Subcutaneous adipose tissue (tissue), 4 donors: ENCODE measurements around the gene UGDH. TPM values are rescaled to one million over a fixed set of nuclear protein-coding genes. Genes with fewer than 3 reads are reported as not detected.

Experiments
- total RNA-seq, 4 donors: library from RNA; depleted of rRNA; stranded (reverse); fragments of >200 nt; gene quantifications; one replicate each; pipeline ENCODE4 v1.1.0, GENCODE V29; 2016
- TF ChIP-seq, protein P1 (sequence below): fragments of 450-650 bp; IDR thresholded peaks from one replicate; pipeline ENCODE4 v1.5.1; 2016; ENCODE audit warnings: low read depth, mild to moderate bottlenecking, control low read depth, antibody characterized with exemption, moderate library complexity

The UGDH gene
- total RNA-seq, 4 donors from 2014 or later, result 37.3 to 122 (median 84.2) TPM

DNA sequence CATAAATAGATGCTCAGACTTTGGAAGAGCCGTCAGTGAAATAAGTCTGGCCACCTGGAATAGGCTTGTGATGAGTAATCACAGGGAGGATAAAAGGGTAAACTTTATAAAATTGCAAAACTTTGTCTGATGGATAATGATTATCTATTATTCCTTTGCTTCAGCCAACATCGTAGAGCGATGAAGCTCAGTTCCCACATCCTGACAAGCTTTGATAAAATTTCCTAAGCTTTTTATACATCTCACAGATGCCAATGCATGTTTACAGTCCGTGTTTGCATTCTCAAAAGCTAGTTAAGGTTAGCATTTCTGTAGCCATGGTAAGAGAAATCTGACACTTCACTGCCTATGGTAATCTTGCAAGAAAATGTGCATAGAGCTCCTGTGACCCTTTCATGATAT lies 15.4 kb upstream of the UGDH start:
- TF ChIP-seq, protein P1, sequence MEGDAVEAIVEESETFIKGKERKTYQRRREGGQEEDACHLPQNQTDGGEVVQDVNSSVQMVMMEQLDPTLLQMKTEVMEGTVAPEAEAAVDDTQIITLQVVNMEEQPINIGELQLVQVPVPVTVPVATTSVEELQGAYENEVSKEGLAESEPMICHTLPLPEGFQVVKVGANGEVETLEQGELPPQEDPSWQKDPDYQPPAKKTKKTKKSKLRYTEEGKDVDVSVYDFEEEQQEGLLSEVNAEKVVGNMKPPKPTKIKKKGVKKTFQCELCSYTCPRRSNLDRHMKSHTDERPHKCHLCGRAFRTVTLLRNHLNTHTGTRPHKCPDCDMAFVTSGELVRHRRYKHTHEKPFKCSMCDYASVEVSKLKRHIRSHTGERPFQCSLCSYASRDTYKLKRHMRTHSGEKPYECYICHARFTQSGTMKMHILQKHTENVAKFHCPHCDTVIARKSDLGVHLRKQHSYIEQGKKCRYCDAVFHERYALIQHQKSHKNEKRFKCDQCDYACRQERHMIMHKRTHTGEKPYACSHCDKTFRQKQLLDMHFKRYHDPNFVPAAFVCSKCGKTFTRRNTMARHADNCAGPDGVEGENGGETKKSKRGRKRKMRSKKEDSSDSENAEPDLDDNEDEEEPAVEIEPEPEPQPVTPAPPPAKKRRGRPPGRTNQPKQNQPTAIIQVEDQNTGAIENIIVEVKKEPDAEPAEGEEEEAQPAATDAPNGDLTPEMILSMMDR, result no peak

DNA sequence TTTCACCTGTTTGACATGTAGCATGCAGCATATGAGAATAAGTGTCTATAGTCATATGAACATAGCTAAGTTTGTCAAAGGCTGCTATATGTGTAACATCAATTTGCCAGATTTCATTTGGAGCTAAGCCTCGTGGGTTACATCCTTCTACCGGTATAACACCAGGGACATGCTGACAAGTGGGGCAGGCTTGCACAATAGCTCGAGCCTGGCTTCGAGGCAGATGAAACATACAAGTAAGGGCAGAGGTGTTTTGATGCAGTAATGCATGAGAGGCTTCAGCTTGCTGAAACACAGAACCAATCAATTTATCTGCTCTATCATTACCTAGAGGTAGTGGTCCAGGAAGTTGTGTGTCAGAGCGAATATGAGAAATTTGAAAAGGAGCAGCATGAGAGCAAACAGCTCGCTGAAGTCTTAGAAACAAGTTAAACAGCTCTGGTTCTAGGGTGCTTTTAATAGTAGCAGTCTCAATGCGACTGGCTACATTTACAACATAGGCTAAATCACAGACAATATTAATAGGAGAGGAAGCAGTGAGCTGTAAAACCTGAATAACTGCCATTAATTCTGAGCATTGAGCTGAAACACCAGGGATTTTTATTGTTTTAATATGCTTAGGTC lies 14.9 kb upstream of the UGDH start:
- TF ChIP-seq, protein P1, result no peak

DNA sequence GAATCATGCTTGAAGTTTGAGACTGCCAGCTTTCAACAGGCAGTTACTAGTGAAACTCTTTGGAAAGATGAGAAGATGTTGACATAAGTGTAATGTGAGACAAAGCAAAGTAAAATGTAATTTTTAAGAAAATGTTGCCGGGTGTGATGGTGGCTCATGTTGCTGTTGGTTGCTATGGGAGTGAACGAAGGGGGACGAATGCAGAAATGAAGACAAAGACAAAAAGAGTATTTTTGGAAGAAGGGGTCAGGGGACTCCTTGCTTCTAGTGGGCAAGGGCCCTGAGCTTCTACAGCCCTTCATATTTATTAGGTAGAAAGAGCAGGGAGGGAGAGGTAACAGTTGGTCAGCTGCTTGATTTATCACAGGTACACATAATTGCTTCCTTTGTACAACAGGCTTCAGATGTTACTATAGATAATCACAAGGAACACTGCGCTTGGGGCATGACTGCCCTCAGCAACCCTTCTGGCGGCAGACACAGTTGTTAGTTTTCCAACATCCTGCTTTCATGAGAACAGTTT lies 11.9 kb upstream of the UGDH start:
- TF ChIP-seq, protein P1, result no peak

DNA sequence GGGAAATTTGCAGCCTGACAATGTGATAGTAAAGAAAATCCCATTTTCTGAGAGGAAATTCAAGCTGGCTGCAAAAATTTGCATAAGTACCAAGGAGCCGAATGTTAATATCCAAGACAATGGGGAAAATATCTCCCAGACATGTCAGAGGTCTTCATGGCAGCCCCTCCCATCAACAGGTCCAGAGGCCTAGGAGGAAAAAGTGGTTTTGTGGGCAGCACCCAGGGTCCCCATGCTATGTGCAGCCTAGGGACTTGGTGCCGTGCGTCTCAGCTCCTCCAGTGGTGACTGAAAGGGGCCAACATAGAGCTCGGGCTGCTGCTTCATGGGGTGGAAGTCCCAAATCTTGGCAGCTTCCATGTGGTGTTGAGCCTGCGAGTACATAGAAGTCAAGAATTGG lies 6.3 kb upstream of the UGDH start:
- TF ChIP-seq, protein P1, result no peak

DNA sequence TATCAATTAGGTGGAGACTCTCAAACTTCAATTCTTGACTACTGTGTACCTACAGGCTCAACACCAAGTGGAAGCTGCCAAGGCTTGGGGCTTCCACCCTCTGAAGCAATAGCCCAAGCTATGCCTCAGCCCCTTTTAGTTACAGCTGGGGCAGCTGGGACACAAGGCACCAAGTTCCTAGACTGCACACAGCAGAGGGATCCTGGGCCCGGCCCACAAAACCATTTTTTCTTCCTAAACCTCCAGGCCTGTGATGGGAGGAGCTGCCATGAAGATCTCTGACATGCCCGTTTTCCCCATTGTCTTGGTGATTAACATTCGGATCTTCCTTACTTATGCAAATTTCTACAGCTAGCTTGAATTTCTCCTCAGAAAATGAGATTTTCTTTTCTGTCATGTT lies 3.4 kb upstream of the UGDH start:
- TF ChIP-seq, protein P1, result no peak

DNA sequence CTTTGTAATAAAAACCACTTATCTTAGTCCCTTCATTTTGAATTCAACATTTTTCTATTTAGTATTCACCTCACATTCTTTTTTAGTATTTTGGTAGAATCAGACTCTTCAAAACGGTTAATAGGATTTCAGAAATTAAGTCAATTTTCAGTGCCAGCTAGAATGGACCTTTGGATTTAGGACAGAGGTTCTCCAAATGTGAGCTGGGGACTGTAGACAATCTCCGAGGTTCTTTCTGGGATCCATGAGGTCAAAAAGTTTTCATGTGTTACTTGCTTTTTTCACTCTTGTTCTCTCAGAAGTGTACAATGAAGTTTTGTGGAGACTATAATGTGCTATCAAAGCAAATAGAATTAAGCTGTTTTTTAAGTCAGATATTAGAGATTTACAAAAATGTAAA lies 2.3 kb upstream of the UGDH start:
- TF ChIP-seq, protein P1, result no peak

DNA sequence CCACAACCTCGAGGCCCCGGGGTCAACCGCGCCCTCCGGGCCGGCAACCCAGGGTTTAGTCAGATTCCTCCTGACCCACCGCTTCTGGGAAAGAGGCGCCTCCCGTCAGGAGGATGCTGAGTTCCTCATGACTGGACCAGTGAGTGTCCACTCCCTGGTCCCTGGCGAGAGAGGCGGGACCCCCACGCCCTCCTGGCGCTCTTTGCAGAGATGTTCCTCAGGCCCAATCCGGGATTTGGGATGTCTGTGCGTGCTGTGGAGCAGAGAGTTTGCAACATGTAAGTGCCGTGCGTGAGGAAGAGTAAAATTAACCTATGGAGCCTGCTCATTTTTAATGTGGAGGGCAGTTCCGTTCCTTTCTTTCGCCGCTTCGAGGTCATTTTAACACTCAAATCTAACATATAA lies 824 bp upstream of the UGDH start:
- TF ChIP-seq, protein P1, result no peak
